ENCODE data around the gene HDAC9. TPM values are rescaled to one million over a fixed set of nuclear protein-coding genes. Genes with fewer than 3 reads are reported as not detected.

HDAC9 gene
- total RNA-seq, 2 experiments from 2014 or later = 1.5 to 3.0 TPM

DNA sequence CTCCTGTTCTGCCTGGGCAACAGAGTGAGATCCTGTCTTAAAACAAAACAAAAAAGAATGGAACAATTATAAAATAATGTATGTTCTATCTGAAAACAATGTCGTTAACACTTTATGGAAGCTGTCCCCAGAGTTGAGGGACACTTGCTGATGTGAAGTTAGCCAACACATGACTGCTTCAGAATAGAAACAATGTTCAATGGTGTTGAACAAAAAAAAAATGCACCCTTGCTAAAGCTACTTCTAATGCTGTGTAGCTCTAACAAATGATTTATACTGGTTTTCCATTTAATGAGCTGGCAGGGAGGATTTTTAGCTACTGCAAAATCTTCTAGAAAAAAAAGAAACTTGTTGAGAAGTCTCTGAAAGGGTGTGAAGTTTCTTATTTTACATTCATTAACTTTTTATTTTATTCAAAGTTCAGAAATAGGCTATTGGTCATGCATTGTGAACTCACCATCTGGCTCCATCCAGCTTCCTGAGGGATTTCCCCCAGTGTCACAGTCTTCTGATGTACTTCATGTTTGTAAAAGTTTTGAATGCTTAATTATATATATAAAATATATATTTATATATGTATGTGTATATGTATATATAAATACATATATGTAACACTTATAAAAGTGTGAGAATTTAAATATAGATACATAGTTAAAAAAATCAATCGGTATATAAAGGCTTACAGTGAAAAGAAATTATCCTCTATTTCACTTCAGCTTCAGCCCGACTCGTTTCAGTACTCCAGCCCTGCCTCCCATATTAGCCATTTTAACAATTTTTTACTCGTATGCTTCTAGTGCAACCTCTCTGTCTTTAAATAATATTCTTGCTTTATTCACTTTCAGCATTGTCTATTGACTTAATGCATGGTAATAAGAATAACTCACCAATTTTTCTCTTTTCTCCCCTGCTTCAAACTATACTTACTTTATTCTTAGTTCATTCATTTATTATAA lies 35.0 kb downstream of the HDAC9 start:
- H3K27ac Mint-ChIP-seq = no peak overlapping the region
- TF ChIP-seq, protein P1, sequence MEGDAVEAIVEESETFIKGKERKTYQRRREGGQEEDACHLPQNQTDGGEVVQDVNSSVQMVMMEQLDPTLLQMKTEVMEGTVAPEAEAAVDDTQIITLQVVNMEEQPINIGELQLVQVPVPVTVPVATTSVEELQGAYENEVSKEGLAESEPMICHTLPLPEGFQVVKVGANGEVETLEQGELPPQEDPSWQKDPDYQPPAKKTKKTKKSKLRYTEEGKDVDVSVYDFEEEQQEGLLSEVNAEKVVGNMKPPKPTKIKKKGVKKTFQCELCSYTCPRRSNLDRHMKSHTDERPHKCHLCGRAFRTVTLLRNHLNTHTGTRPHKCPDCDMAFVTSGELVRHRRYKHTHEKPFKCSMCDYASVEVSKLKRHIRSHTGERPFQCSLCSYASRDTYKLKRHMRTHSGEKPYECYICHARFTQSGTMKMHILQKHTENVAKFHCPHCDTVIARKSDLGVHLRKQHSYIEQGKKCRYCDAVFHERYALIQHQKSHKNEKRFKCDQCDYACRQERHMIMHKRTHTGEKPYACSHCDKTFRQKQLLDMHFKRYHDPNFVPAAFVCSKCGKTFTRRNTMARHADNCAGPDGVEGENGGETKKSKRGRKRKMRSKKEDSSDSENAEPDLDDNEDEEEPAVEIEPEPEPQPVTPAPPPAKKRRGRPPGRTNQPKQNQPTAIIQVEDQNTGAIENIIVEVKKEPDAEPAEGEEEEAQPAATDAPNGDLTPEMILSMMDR (IDR thresholded peaks at IDR 0.05) = no peak
- H3K9me3 Mint-ChIP-seq = no peaks in the 10 kb centered on the region
- H3K4me1 Mint-ChIP-seq (ENCODE audit: low read depth) = peaks cover 2% of the 10 kb centered on the region
- intact Hi-C loops (cut with micrococcal nuclease) = no loop called here
- H3K4me3 Mint-ChIP-seq = no peak overlapping the region
- ChIA-PET POLR2A (no interaction called here), CTCF (interaction anchor here (0.6 kb wide), 1 partner anchor 170 kb away, joined by 3 read pairs; no protein-coding TSS in a partner anchor)
- H3K27me3 Mint-ChIP-seq = no peaks in the 10 kb centered on the region
- DNase-seq (no peak), ATAC-seq (no peak)
- H3K36me3 Mint-ChIP-seq (ENCODE audit: low read depth) = no peaks in the 10 kb centered on the region

DNA sequence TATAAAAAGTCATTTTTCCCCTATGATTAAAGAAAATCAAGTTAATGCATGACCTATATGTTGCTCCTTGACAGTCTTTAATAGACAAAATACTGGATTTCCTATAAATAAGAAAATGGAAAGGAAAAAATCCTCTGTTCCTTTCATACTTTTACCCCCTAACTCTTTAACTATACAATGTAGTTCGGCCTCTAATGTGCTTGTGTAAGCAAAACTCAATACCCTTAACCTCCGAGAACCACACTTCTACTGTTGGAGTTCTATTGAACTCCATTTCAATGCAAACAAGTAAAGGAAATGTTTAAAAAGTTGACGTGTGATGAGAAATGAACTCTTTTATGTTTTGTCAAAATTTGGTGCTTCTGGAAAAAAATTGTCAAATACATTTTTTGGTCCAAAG lies 36.0 kb downstream of the HDAC9 start:
- H3K4me1 Mint-ChIP-seq (ENCODE audit: low read depth) = peaks cover 2% of the 10 kb centered on the region
- CTCF ChIA-PET = interaction anchor here (0.8 kb wide), 1 partner anchor 18 kb away, joined by 3 read pairs; no protein-coding TSS in a partner anchor
- no peak overlapping the region for H3K4me3 Mint-ChIP-seq
- no peaks in the 10 kb centered on the region for H3K27me3 Mint-ChIP-seq
- POLR2A ChIA-PET = no interaction called here
- intact Hi-C loops (cut with micrococcal nuclease) = no loop called here
- DNase-seq (no peak), ATAC-seq (no peak)
- H3K36me3 Mint-ChIP-seq (ENCODE audit: low read depth) = no peaks in the 10 kb centered on the region
- no peak overlapping the region for H3K27ac Mint-ChIP-seq
- no peaks in the 10 kb centered on the region for H3K9me3 Mint-ChIP-seq
- TF ChIP-seq, protein P1 (IDR thresholded peaks at IDR 0.05) = no peak

DNA sequence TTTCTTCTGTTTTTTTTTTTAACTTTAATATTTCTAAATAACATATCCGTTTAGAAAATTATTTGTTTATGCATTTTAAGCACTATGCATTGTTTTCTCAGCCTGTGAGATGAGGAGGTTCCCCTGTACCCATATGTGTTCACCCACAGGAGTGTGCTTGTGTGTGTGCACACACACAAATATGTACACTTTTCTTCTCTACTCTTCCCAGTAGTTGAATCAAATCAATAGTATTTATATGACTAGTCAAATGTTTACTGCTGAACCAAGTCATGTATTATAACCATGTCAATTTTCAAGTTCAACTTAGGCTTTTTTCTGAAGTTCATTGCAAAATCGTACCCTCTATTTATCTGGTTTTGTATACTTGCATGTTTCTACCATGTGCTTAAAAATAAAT lies 37.3 kb downstream of the HDAC9 start:
- ChIA-PET CTCF (no interaction called here), POLR2A (no interaction called here)
- H3K4me1 Mint-ChIP-seq (ENCODE audit: low read depth) = peaks cover 6% of the 10 kb centered on the region
- intact Hi-C loops (cut with micrococcal nuclease) = no loop called here
- no peak overlapping the region for H3K4me3 Mint-ChIP-seq
- no peaks in the 10 kb centered on the region for H3K27me3 Mint-ChIP-seq
- no peaks in the 10 kb centered on the region for H3K9me3 Mint-ChIP-seq
- H3K27ac Mint-ChIP-seq = no peak overlapping the region
- no peaks in the 10 kb centered on the region for H3K36me3 Mint-ChIP-seq (ENCODE audit: low read depth)
- TF ChIP-seq, protein P1 (IDR thresholded peaks at IDR 0.05) = no peak
- DNase-seq = no peak
- ATAC-seq = no peak

DNA sequence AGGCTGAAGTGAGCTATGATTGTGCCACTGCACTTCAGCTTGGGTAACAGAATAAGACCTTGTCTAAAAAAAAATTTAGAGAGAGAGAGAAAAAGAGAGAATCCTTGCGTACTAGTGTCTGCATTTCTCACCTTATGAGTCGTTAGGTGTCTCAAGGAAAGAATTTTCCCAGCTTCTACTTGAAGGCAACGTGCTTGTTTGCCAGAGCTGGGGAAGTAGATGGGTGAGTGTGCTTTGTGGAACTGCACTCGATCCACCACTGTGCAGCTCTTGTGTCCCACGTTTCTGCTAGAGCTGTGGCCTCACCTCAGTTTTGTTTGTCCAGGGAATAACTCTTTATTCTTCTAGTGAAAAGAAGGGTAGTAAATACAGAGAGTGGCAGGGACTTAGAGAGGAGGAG lies 38.9 kb downstream of the HDAC9 start:
- intact Hi-C loops (cut with micrococcal nuclease) = no loop called here
- TF ChIP-seq, protein P1 (IDR thresholded peaks at IDR 0.05) = no peak
- Mint-ChIP-seq H3K36me3 (ENCODE audit: low read depth) (no peaks in the 10 kb centered on the region), H3K27me3 (no peaks in the 10 kb centered on the region), H3K4me1 (ENCODE audit: low read depth) (peaks cover 16% of the 10 kb centered on the region), H3K27ac (no peak overlapping the region), H3K4me3 (no peak overlapping the region), H3K9me3 (peaks cover 1% of the 10 kb centered on the region)
- CTCF ChIA-PET = no interaction called here
- DNase-seq = no peak
- POLR2A ChIA-PET = interaction anchor here (1.0 kb wide), 1 partner anchor 8 kb away, joined by 3 read pairs; no protein-coding TSS in a partner anchor
- ATAC-seq = no peak

DNA sequence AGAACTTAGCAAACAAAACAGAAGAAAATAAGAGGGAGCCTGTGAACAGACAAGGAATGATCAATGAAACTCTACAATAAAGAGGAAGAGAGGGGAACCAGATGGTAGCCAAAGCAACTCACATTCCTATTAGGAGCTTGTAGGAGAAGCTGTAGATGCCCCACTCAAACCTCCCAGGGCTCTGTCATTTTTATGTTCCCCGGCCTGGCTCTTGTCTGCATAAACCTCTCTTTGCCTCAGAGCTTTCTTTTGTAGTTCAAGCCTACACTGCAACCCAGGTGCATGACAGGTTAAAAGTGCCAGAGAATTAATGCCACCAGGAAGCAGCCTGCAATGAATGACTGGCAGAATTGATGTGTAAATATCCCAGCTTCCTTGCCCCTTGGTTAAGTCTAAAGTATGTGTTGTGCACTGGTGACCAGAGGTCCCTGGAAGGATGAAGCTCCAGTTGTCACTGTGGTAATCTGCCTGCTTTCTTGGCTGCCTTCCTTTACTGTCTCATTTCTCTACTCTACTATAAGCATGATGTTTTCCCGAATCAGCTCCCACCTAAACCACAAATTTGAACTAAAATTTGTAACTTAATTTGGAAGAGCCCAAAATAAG lies 40.4 kb downstream of the HDAC9 start:
- Mint-ChIP-seq H3K4me1 (ENCODE audit: low read depth) (peaks cover 16% of the 10 kb centered on the region), H3K27me3 (no peaks in the 10 kb centered on the region), H3K27ac (no peak overlapping the region), H3K36me3 (ENCODE audit: low read depth) (no peaks in the 10 kb centered on the region), H3K9me3 (peaks cover 1% of the 10 kb centered on the region), H3K4me3 (no peak overlapping the region)
- ChIA-PET POLR2A (interaction anchor here (1.5 kb wide), 1 partner anchor 12 kb away, joined by 3 read pairs; no protein-coding TSS in a partner anchor), CTCF (interaction anchor here (0.7 to 1.4 kb wide), 2 partner anchors 9 to 130 kb away, joined by 3 read pairs; no protein-coding TSS in a partner anchor)
- DNase-seq (no peak), ATAC-seq (no peak)
- intact Hi-C loops (cut with micrococcal nuclease) = no loop called here
- TF ChIP-seq, protein P1 (IDR thresholded peaks at IDR 0.05) = no peak

All from activated CD8-positive, alpha-beta T cell treated with anti-CD3 and anti-CD28 coated beads for 36 hours (primary cell).